HepG2 (cell line): ENCODE results near the gene PHACTR1. TPM values are rescaled to one million over a fixed set of nuclear protein-coding genes. Genes with fewer than 3 reads are reported as not detected.
A peak's percentile ranks its signal among the peaks of the same experiment; 100 is the strongest.

Source experiments
- CEBPZ ChIP-seq: IDR thresholded peaks from 2 replicates; pipeline ENCODE4 v1.6.1; 2012; ENCODE audit warnings: low read length, improper control_type of control experiment
- CHD2 ChIP-seq: IDR thresholded peaks from 2 replicates; pipeline ENCODE4 v1.6.1; 2011; ENCODE audit warnings: low read depth, low read length, improper control_type of control experiment
- EP300 ChIP-seq, 3 experiments: sonication (generic) in 1 of 3; formaldehyde crosslinking in 1 of 3; IDR thresholded peaks; 2 replicates each; pipeline versions ENCODE4 v1.5.1 to v1.6.1; 2011 to 2020; ENCODE audit warnings: low read depth in 2 of 3, low read length in 2 of 3, borderline replicate concordance in 1 of 3, improper control_type of control experiment in 1 of 3, mild to moderate bottlenecking in 1 of 3, missing genetic modification reagents in 1 of 3, moderate library complexity in 1 of 3
- HHEX ChIP-seq: IDR thresholded peaks from 2 replicates; pipeline ENCODE4 v1.6.1; 2016; ENCODE audit warnings: control low read depth
- HNRNPLL ChIP-seq: fragments of 200-400 bp; formaldehyde crosslinking; IDR thresholded peaks from 2 replicates; pipeline ENCODE4 v1.6.1; 2017; ENCODE audit warnings: mild to moderate bottlenecking, low read depth, low read length; ENCODE audit not compliant: poor library complexity, severe bottlenecking
- JUND ChIP-seq: sonication (generic); formaldehyde crosslinking; IDR thresholded peaks from 2 replicates; pipeline ENCODE4 v1.8.0; 2022; ENCODE audit warnings: mild to moderate bottlenecking, missing genetic modification reagents
- KMT2A ChIP-seq: sonication (generic); formaldehyde crosslinking; IDR thresholded peaks from 2 replicates; pipeline ENCODE4 v1.4.0; 2020; ENCODE audit warnings: missing genetic modification reagents
- MED13 ChIP-seq: sonication (generic); formaldehyde crosslinking; IDR thresholded peaks from 2 replicates; pipeline ENCODE4 v1.5.0; 2020; ENCODE audit warnings: missing genetic modification reagents
- MIER2 ChIP-seq: IDR thresholded peaks from 2 replicates; pipeline ENCODE4 v1.6.1; 2016; ENCODE audit warnings: missing biosample characterization, missing genetic modification reagents
- ONECUT2 ChIP-seq: sonication (generic); formaldehyde crosslinking; IDR thresholded peaks from 2 replicates; pipeline ENCODE4 v1.4.0; 2020; ENCODE audit warnings: missing genetic modification reagents
- PBX3 ChIP-seq: sonication (generic); formaldehyde crosslinking; IDR thresholded peaks from 2 replicates; pipeline ENCODE4 v1.8.1; 2023; ENCODE audit warnings: missing genetic modification reagents, inconsistent platforms, borderline replicate concordance
- SALL1 ChIP-seq: sonication (generic); formaldehyde crosslinking; IDR thresholded peaks from 2 replicates; pipeline ENCODE4 v1.8.0; 2022; ENCODE audit warnings: mild to moderate bottlenecking, missing genetic modification reagents
- TP53 ChIP-seq: sonication (generic); formaldehyde crosslinking; conservative IDR thresholded peaks from 2 replicates; pipeline ENCODE4 v1.4.0; 2020; ENCODE audit warnings: missing genetic modification reagents
- ZBTB25 ChIP-seq: IDR thresholded peaks from 2 replicates; pipeline ENCODE4 v1.6.1; 2018; ENCODE audit warnings: missing genetic modification reagents
- ZFP37 ChIP-seq: sonication (generic); formaldehyde crosslinking; IDR thresholded peaks from 2 replicates; pipeline ENCODE4 v1.4.0; 2020; ENCODE audit warnings: missing genetic modification reagents, borderline replicate concordance
- ZNF232 ChIP-seq: sonication (generic); formaldehyde crosslinking; IDR thresholded peaks from 2 replicates; pipeline ENCODE4 v1.4.0; 2020; ENCODE audit warnings: missing genetic modification reagents, borderline replicate concordance
- ZNF362 ChIP-seq: sonication (generic); formaldehyde crosslinking; IDR thresholded peaks from 2 replicates; pipeline ENCODE4 v1.4.0; 2020; ENCODE audit warnings: missing genetic modification reagents, mild to moderate bottlenecking, borderline replicate concordance
- ZNF644 ChIP-seq: IDR thresholded peaks from 2 replicates; pipeline ENCODE4 v1.6.1; 2016; ENCODE audit warnings: low read depth
- ZNF652 ChIP-seq: IDR thresholded peaks from 2 replicates; pipeline ENCODE4 v1.6.1; 2016; ENCODE audit warnings: low read depth, borderline replicate concordance
- ZNF670 ChIP-seq: sonication (generic); formaldehyde crosslinking; IDR thresholded peaks from 2 replicates; pipeline ENCODE4 v1.8.0; 2022; ENCODE audit warnings: mild to moderate bottlenecking, missing genetic modification reagents, borderline replicate concordance
- ZNF709 ChIP-seq: sonication (generic); formaldehyde crosslinking; IDR thresholded peaks from 2 replicates; pipeline ENCODE4 v1.5.0; 2020; ENCODE audit warnings: mild to moderate bottlenecking, missing genetic modification reagents
- polyA plus RNA-seq, 8 experiments: library from polyadenylated mRNA; depleted of rRNA in 3 of 8; stranded (reverse) in 7 of 8; unstranded in 1 of 8; fragments of >200 nt; fragmentation: Illumina TruSeq in 4 of 8; extraction: Trizol in 4 of 8; gene quantifications; 2 replicates each; pipeline versions ENCODE4 v1.2.1 to v1.2.3, GENCODE V29; 2011 to 2016; ENCODE audit warnings: low read depth in 4 of 8, missing spikeins in 1 of 8, mixed read lengths in 1 of 8; ENCODE audit not compliant: insufficient read depth in 1 of 8
- total RNA-seq, 5 experiments: library from RNA; depleted of rRNA; stranded (reverse); fragments of >200 nt; fragmentation: Illumina TruSeq; extraction: Trizol; gene quantifications; 2 replicates each; pipeline ENCODE4 v1.2.3, GENCODE V29; 2016; ENCODE audit warnings: low read depth in 1 of 5

The PHACTR1 gene
- total and polyA plus RNA-seq, 2 of the 13 experiments (the other 11 are each of a cell fraction or from before 2014, with no cell fraction given): 0.09 TPM; not detected in 1

- TF ChIP-seq ZBTB25 (CRISPR knock-in tag) (peak; percentile 79), JUND (no peak), MIER2 (CRISPR knock-in tag) (peak; percentile 99), KMT2A (CRISPR knock-in tag) (no peak), ZNF644 (CRISPR knock-in tag) (peak; percentile 53; the same call in 1 of the 2 replicates), SALL1 (CRISPR knock-in tag) (peak; percentile 39; the same call in 1 of the 2 replicates), CEBPZ (no peak), HNRNPLL (no peak), TP53 (CRISPR knock-in tag) (0 out of 2 replicates have a peak, but pooled peaks have one; percentile 19), EP300 (IDR thresholded peaks at IDR 0.05; ENCODE audit: low read depth in 2 of 2, low read length in 2 of 2) (no peak), EP300 (CRISPR knock-in tag; IDR thresholded peaks at IDR 0.05; ENCODE audit: borderline replicate concordance) (no peak), HHEX (no peak), ZNF670 (CRISPR knock-in tag) (no peak), CHD2 (no peak), PBX3 (CRISPR knock-in tag) (peak; percentile 26; the same call in 1 of the 2 replicates), ZFP37 (0 out of 2 replicates have a peak, but pooled peaks have one; percentile 80), MED13 (CRISPR knock-in tag) (0 out of 2 replicates have a peak, but pooled peaks have one; percentile 30), ZNF232 (CRISPR knock-in tag) (peak; percentile 89; the same call in 1 of the 2 replicates), ZNF652 (CRISPR knock-in tag) (0 out of 2 replicates have a peak, but pooled peaks have one; percentile 20), ONECUT2 (CRISPR knock-in tag) (no peak), ZNF362 (CRISPR knock-in tag) (no peak), ZNF709 (CRISPR knock-in tag) (0 out of 2 replicates have a peak, but pooled peaks have one; percentile 52)
Observed at GRCh38 chr6:12751694-12752325, 35.2 kb downstream of the PHACTR1 start (continued).
